ENCODE results near the gene FSIP1. TPM values are rescaled to one million over a fixed set of nuclear protein-coding genes. Genes with fewer than 3 reads are reported as not detected.

Gene FSIP1
- total RNA-seq, 1 donor from 2014 or later: not detected

DNA sequence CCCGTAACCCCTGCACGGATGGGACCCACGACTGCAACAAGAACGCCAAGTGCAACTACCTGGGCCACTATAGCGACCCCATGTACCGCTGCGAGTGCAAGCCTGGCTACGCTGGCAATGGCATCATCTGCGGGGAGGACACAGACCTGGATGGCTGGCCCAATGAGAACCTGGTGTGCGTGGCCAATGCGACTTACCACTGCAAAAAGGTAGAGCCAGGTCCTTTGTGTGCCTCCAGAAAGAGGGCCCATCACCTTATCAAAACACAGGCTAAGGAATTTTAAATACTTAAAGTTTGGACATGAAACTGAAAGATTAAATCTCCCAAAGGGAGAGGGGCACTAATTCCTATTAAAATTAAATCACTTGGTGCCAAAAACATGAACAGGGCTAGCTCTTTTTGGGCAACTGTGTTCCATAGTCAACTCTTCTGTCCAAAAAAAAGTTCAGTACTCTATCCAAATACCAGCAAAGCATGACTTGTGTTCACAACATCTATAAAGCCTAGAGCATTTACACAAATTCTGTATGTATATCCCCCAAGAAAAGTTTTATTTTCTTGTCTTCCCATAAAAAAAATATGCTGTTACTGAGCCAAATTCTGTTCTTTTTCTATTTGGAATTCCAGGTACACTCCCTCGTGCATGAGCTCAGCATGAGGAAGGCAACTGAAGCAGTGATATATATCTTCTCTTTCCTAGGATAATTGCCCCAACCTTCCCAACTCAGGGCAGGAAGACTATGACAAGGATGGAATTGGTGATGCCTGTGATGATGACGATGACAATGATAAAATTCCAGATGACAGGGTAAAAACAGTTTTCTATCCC is 192.6 kb downstream of the FSIP1 start:
- no peaks in the 10 kb centered on the region for H3K4me1 ChIP-seq
- no peak overlapping the region for H3K27ac ChIP-seq
- H3K4me3 ChIP-seq: no peak overlapping the region
- H3K27me3 ChIP-seq: no peaks in the 10 kb centered on the region
- TF ChIP-seq, protein P1, sequence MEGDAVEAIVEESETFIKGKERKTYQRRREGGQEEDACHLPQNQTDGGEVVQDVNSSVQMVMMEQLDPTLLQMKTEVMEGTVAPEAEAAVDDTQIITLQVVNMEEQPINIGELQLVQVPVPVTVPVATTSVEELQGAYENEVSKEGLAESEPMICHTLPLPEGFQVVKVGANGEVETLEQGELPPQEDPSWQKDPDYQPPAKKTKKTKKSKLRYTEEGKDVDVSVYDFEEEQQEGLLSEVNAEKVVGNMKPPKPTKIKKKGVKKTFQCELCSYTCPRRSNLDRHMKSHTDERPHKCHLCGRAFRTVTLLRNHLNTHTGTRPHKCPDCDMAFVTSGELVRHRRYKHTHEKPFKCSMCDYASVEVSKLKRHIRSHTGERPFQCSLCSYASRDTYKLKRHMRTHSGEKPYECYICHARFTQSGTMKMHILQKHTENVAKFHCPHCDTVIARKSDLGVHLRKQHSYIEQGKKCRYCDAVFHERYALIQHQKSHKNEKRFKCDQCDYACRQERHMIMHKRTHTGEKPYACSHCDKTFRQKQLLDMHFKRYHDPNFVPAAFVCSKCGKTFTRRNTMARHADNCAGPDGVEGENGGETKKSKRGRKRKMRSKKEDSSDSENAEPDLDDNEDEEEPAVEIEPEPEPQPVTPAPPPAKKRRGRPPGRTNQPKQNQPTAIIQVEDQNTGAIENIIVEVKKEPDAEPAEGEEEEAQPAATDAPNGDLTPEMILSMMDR (IDR thresholded peaks at IDR 0.05): no peak
- intact Hi-C loops (cut with DNase I): loop anchor here (10.0 kb wide), 1 partner anchor 165 kb away; no protein-coding TSS in a partner anchor
- DNase-seq (ENCODE audit: low spot score in 2 of 2): no peak
- H3K36me3 ChIP-seq: peaks cover 31 to 93% of the 10 kb centered on the region in 2 donors
- H3K9me3 ChIP-seq: no peaks in the 10 kb centered on the region

DNA sequence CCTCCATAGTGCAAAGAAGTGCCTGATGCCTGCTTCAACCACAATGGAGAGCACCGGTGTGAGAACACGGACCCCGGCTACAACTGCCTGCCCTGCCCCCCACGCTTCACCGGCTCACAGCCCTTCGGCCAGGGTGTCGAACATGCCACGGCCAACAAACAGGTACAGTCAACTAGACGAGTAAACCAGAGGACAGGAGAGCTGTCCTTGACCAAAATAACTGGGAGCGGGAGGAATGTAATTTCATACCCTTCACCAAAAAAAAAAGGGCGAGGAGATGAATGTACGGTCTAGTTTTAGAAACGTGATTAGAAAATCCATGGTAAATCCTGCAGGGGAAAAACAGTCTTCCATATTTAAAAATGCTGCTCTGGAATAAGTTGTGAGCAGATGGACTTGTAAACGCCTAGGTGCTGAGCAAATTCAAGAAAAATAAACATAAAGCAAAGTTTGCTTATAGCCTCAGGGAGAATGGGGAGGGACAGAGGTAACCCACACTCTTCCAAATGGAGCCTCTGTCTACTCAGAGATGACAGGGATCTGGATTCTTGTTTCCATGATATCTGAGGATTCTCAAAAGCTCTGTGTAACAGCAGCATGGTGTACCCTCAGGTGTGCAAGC is 193.3 kb downstream of the FSIP1 start:
- no peak overlapping the region for H3K4me3 ChIP-seq
- H3K27me3 ChIP-seq: no peaks in the 10 kb centered on the region
- H3K27ac ChIP-seq: no peak overlapping the region
- no peaks in the 10 kb centered on the region for H3K9me3 ChIP-seq
- TF ChIP-seq, protein P1 (IDR thresholded peaks at IDR 0.05): no peak
- peaks cover 32 to 96% of the 10 kb centered on the region in 2 donors for H3K36me3 ChIP-seq
- no peaks in the 10 kb centered on the region for H3K4me1 ChIP-seq
- DNase-seq (ENCODE audit: low spot score in 2 of 2): no peak
- intact Hi-C loops (cut with DNase I): no loop called here

DNA sequence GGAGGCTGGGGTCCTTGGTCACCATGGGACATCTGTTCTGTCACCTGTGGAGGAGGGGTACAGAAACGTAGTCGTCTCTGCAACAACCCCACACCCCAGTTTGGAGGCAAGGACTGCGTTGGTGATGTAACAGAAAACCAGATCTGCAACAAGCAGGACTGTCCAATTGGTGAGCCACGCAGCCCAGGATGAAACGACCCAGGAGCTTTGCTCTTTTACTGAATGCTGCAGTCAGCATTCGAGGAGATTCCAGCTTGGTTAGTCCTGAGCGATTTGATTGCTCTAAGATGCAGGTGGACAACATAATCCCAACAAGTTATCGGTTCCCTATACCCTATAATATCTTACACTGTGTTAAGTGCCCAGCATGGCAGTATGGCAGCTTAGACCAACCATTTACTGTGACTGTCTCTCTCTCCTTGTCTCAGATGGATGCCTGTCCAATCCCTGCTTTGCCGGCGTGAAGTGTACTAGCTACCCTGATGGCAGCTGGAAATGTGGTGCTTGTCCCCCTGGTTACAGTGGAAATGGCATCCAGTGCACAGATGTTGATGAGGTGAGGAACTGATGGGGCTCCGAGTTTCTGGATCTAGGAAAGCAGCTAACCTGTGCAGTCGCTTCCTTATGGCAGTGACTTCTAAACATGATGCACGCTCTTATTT is 194.0 kb downstream of the FSIP1 start:
- TF ChIP-seq, protein P1 (IDR thresholded peaks at IDR 0.05): no peak
- no peak for DNase-seq (ENCODE audit: low spot score in 2 of 2)
- Histone ChIP-seq H3K36me3 (peaks cover 32 to 96% of the 10 kb centered on the region in 2 donors), H3K4me1 (no peaks in the 10 kb centered on the region), H3K27ac (no peak overlapping the region), H3K27me3 (no peaks in the 10 kb centered on the region), H3K4me3 (no peak overlapping the region), H3K9me3 (no peaks in the 10 kb centered on the region)
- intact Hi-C loops (cut with DNase I): no loop called here

DNA sequence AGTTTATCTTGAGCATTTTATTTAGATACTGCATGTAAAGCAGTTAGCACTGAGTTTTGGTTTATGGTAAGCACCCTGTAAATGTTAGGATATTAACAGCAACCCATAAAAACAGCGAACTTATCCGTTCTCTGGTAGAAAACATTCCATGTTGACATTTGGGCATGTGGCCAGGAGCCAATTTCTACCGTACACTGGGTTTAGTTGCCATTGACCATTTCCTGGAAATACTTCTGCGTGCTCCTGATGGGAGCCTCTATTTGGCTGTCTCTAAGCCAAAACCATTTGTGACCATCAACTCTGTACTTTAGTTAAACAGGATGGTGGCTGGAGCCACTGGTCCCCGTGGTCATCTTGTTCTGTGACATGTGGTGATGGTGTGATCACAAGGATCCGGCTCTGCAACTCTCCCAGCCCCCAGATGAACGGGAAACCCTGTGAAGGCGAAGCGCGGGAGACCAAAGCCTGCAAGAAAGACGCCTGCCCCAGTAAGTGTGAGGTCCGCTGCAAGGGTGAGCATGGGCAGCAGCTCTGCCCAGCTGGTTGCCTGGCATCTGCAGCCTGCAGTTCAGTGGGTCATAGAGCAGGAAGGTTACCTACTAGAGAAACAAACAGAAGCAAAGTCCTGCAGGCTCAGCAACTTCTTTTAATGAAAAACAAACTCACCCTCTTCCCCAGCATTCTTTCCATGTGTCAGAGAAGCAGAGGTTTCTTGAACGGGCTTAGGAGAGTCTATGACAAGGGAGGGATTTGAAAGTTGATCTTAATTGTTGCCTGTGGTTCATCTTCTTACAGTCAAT is 194.7 kb downstream of the FSIP1 start:
- H3K27ac ChIP-seq: no peak overlapping the region
- H3K4me1 ChIP-seq: no peaks in the 10 kb centered on the region
- peaks cover 26 to 93% of the 10 kb centered on the region in 2 donors for H3K36me3 ChIP-seq

More for the DNA sequence above, 194.7 kb downstream of the FSIP1 start:
- no peaks in the 10 kb centered on the region for H3K9me3 ChIP-seq
- DNase-seq (ENCODE audit: low spot score in 2 of 2): no peak
- no peak overlapping the region for H3K4me3 ChIP-seq
- H3K27me3 ChIP-seq: no peaks in the 10 kb centered on the region
- TF ChIP-seq, protein P1 (IDR thresholded peaks at IDR 0.05): no peak
- intact Hi-C loops (cut with DNase I): no loop called here
